ENCODE measurements around the gene PLCB1.

PLCB1 gene

DNA sequence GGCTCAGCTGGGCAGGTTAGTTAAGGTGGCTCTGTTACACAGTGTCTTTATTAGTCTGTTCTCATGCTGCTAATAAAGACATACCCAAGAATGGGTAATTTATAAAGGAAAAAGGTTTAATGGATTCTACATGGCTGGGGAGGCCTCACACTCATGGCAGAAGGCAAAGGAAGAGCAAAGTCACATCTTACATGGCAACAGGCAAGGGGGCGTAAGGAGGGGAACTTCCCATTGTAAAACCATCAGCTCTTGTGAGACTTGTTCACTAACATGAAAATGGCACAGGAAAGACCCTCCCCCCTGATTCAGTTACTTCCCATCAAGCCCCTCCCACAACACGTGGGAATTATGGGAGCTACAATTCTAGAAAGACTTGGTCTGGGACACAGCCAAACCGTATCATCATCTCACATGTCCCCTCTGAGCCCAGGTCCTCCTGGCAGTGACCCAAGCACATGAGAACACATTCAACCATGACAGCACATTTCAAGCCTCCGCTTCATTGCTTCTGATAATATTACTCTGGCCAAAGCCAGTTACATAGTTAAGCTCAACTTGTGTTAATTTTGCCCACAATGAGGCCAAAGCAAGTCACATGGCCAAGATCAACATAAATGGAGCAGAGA lies 383.9 kb downstream of the PLCB1 start:
- Histone ChIP-seq H2BK120ac (ENCODE audit: low read depth, low read length) (no peak overlapping the region), H2AFZ (ENCODE audit: low read length) (no peak overlapping the region), H3K4me3 (ENCODE audit: low read length in 2 of 2) (no peak overlapping the region), H3K36me3 (replicated peaks in 1 of 2; ENCODE audit: control insufficient read depth in 2 of 2, insufficient read depth in 2 of 2, low read length in 2 of 2) (no peaks in the 10 kb centered on the region), H3K14ac (ENCODE audit: low read length) (no peak overlapping the region), H3K4ac (ENCODE audit: low read length) (no peak overlapping the region), H3K4me1 (ENCODE audit: control insufficient read depth in 2 of 2, insufficient read depth in 1 of 2, low read depth in 1 of 2, low read length in 2 of 2) (peaks cover 4 to 8% of the 10 kb centered on the region in 2 donors), H3K4me2 (ENCODE audit: insufficient read depth, low read length, poor library complexity, severe bottlenecking) (no peak overlapping the region), H2AK5ac (ENCODE audit: low read depth, low read length) (no peak overlapping the region), H3K9me3 (replicated peaks in 1 of 2; ENCODE audit: control insufficient read depth in 2 of 2, insufficient read depth in 1 of 2, low read depth in 1 of 2, low read length in 2 of 2) (peaks cover 0 to 3% of the 10 kb centered on the region in 2 donors), H3K18ac (ENCODE audit: low read length) (no peak overlapping the region), H4K8ac (ENCODE audit: low read depth, low read length) (no peak overlapping the region), H3K79me1 (ENCODE audit: low read depth, low read length) (no peaks in the 10 kb centered on the region), H3K9ac (ENCODE audit: low read depth, low read length, poor library complexity) (no peak overlapping the region), H3K23ac (ENCODE audit: low read depth, low read length, poor library complexity) (no peak overlapping the region), H3K27me3 (ENCODE audit: control insufficient read depth in 3 of 3, insufficient read depth in 3 of 3, low read depth in 1 of 3, low read length in 3 of 3) (no peaks in the 10 kb centered on the region), H2BK12ac (ENCODE audit: low read length) (no peak overlapping the region), H2BK5ac (ENCODE audit: low read length) (no peak overlapping the region), H3K27ac (replicated peaks; ENCODE audit: low read length) (no peak overlapping the region), H4K91ac (ENCODE audit: low read depth, low read length, poor library complexity) (no peak overlapping the region), H2BK15ac (ENCODE audit: low read length) (no peak overlapping the region)
- no peak for DNase-seq (ENCODE audit: low spot score)
- WGBS, 2 donors (ENCODE audit: extremely low coverage in 2 of 2, insufficient read length in 2 of 2, insufficient replicate concordance in 1 of 2): no CpG with 5 or more reads among the region's 4 CpGs

GRCh38 chr20:8518878-8519277 lies 386.8 kb downstream of the PLCB1 start:
- no peak overlapping the region for H3K23ac ChIP-seq (ENCODE audit: low read depth, low read length, poor library complexity)
- H3K9ac ChIP-seq (ENCODE audit: low read depth, low read length, poor library complexity): no peak overlapping the region
- H4K8ac ChIP-seq (ENCODE audit: low read depth, low read length): no peak overlapping the region
- no peak overlapping the region for H2BK5ac ChIP-seq (ENCODE audit: low read length)
- H4K91ac ChIP-seq (ENCODE audit: low read depth, low read length, poor library complexity): no peak overlapping the region
- no peak overlapping the region for H2BK12ac ChIP-seq (ENCODE audit: low read length)
- no peak overlapping the region for H2AK5ac ChIP-seq (ENCODE audit: low read depth, low read length)
- peaks cover 0 to 3% of the 10 kb centered on the region in 2 donors for H3K9me3 ChIP-seq (replicated peaks in 1 of 2; ENCODE audit: control insufficient read depth in 2 of 2, insufficient read depth in 1 of 2, low read depth in 1 of 2, low read length in 2 of 2)
- no peak overlapping the region for H3K27ac ChIP-seq (replicated peaks; ENCODE audit: low read length)
- peaks cover 4 to 8% of the 10 kb centered on the region in 2 donors for H3K4me1 ChIP-seq (ENCODE audit: control insufficient read depth in 2 of 2, insufficient read depth in 1 of 2, low read depth in 1 of 2, low read length in 2 of 2)
- WGBS, 2 donors (ENCODE audit: extremely low coverage in 2 of 2, insufficient read length in 2 of 2, insufficient replicate concordance in 1 of 2): no CpG with 5 or more reads among the region's 4 CpGs
- no peak overlapping the region for H2BK120ac ChIP-seq (ENCODE audit: low read depth, low read length)
- no peak overlapping the region for H3K18ac ChIP-seq (ENCODE audit: low read length)
- H3K4me2 ChIP-seq (ENCODE audit: insufficient read depth, low read length, poor library complexity, severe bottlenecking): no peak overlapping the region
- no peaks in the 10 kb centered on the region for H3K79me1 ChIP-seq (ENCODE audit: low read depth, low read length)
- peak overlapping the region; percentile 67 for H2AFZ ChIP-seq (ENCODE audit: low read length)
- no peaks in the 10 kb centered on the region for H3K36me3 ChIP-seq (replicated peaks in 1 of 2; ENCODE audit: control insufficient read depth in 2 of 2, insufficient read depth in 2 of 2, low read length in 2 of 2)
- no peak overlapping the region for H3K14ac ChIP-seq (ENCODE audit: low read length)
- DNase-seq (ENCODE audit: low spot score): no peak
- H2BK15ac ChIP-seq (ENCODE audit: low read length): no peak overlapping the region
- H3K4ac ChIP-seq (ENCODE audit: low read length): no peak overlapping the region
- H3K4me3 ChIP-seq (ENCODE audit: low read length in 2 of 2): peak overlapping the region in 1 of 2 donors; percentile 39
- no peaks in the 10 kb centered on the region for H3K27me3 ChIP-seq (ENCODE audit: control insufficient read depth in 3 of 3, insufficient read depth in 3 of 3, low read depth in 1 of 3, low read length in 3 of 3)

DNA sequence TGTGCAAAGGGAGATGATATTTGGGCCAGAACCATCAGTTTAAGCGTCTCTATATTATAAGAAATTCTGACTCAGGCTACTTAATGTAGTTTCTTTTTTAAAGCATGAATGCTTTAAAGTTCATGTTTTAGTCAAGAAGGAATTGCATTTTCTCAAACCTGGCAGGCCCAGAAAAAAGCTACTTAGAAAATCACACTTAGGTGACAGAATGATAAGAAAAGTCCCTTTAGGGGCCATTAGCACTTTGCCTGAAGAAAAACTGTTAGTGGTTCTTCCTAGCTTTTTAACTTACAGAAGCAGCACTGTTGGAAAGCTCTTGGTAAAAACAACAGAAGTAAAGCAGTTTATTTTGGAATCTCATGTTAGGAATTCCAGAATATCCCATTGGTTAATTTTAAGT lies 387.8 kb downstream of the PLCB1 start:
- Histone ChIP-seq H3K27me3 (ENCODE audit: control insufficient read depth in 3 of 3, insufficient read depth in 3 of 3, low read depth in 1 of 3, low read length in 3 of 3) (no peaks in the 10 kb centered on the region), H3K9ac (ENCODE audit: low read depth, low read length, poor library complexity) (no peak overlapping the region), H3K18ac (ENCODE audit: low read length) (no peak overlapping the region), H2BK5ac (ENCODE audit: low read length) (no peak overlapping the region), H2BK120ac (ENCODE audit: low read depth, low read length) (no peak overlapping the region), H3K9me3 (replicated peaks in 1 of 2; ENCODE audit: control insufficient read depth in 2 of 2, insufficient read depth in 1 of 2, low read depth in 1 of 2, low read length in 2 of 2) (peaks cover 0 to 3% of the 10 kb centered on the region in 2 donors), H3K14ac (ENCODE audit: low read length) (no peak overlapping the region), H4K8ac (ENCODE audit: low read depth, low read length) (no peak overlapping the region), H3K79me1 (ENCODE audit: low read depth, low read length) (no peaks in the 10 kb centered on the region), H4K91ac (ENCODE audit: low read depth, low read length, poor library complexity) (no peak overlapping the region), H3K27ac (replicated peaks; ENCODE audit: low read length) (no peak overlapping the region), H3K4ac (ENCODE audit: low read length) (no peak overlapping the region), H3K4me3 (ENCODE audit: low read length in 2 of 2) (no peak overlapping the region), H3K36me3 (replicated peaks in 1 of 2; ENCODE audit: control insufficient read depth in 2 of 2, insufficient read depth in 2 of 2, low read length in 2 of 2) (no peaks in the 10 kb centered on the region), H3K4me2 (ENCODE audit: insufficient read depth, low read length, poor library complexity, severe bottlenecking) (no peak overlapping the region), H3K23ac (ENCODE audit: low read depth, low read length, poor library complexity) (no peak overlapping the region), H2AK5ac (ENCODE audit: low read depth, low read length) (no peak overlapping the region), H3K4me1 (ENCODE audit: control insufficient read depth in 2 of 2, insufficient read depth in 1 of 2, low read depth in 1 of 2, low read length in 2 of 2) (peaks cover 4 to 14% of the 10 kb centered on the region in 2 donors), H2BK12ac (ENCODE audit: low read length) (no peak overlapping the region), H2BK15ac (ENCODE audit: low read length) (no peak overlapping the region), H2AFZ (ENCODE audit: low read length) (no peak overlapping the region)
- WGBS, 2 donors (ENCODE audit: extremely low coverage in 2 of 2, insufficient read length in 2 of 2, insufficient replicate concordance in 1 of 2): no CpG with 5 or more reads among the region's 1 CpG
- no peak for DNase-seq (ENCODE audit: low spot score)

DNA sequence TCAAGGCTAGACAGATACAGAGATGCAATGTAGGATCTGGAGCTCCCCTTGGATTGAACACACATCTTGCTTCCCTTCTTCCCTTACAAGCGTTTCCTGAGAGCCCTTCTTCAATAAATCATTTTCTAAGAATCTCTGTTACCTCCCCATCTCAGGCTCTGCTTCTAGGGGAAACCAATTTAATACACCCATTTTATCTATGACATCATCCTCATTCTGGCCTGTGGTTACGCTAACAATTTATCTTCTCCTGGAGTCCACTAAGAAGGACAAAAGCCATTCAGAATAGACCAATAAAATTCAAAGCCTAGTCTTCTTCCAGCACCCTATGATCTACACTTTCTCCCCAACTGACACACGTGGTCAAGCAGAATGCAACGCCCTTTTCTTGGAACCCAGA lies 390.1 kb downstream of the PLCB1 start:
- Histone ChIP-seq H2BK12ac (ENCODE audit: low read length) (no peak overlapping the region), H3K4me1 (ENCODE audit: control insufficient read depth in 2 of 2, insufficient read depth in 1 of 2, low read depth in 1 of 2, low read length in 2 of 2) (peaks cover 4 to 14% of the 10 kb centered on the region in 2 donors), H2BK5ac (ENCODE audit: low read length) (no peak overlapping the region), H3K4me2 (ENCODE audit: insufficient read depth, low read length, poor library complexity, severe bottlenecking) (no peak overlapping the region), H3K4me3 (ENCODE audit: low read length in 2 of 2) (no peak overlapping the region), H2AFZ (ENCODE audit: low read length) (no peak overlapping the region), H3K18ac (ENCODE audit: low read length) (no peak overlapping the region), H3K27ac (replicated peaks; ENCODE audit: low read length) (no peak overlapping the region), H4K8ac (ENCODE audit: low read depth, low read length) (no peak overlapping the region), H3K9ac (ENCODE audit: low read depth, low read length, poor library complexity) (no peak overlapping the region), H3K27me3 (ENCODE audit: control insufficient read depth in 3 of 3, insufficient read depth in 3 of 3, low read depth in 1 of 3, low read length in 3 of 3) (no peaks in the 10 kb centered on the region), H2BK120ac (ENCODE audit: low read depth, low read length) (no peak overlapping the region), H3K14ac (ENCODE audit: low read length) (no peak overlapping the region), H3K36me3 (replicated peaks in 1 of 2; ENCODE audit: control insufficient read depth in 2 of 2, insufficient read depth in 2 of 2, low read length in 2 of 2) (no peaks in the 10 kb centered on the region), H3K23ac (ENCODE audit: low read depth, low read length, poor library complexity) (no peak overlapping the region), H3K4ac (ENCODE audit: low read length) (no peak overlapping the region), H3K9me3 (replicated peaks in 1 of 2; ENCODE audit: control insufficient read depth in 2 of 2, insufficient read depth in 1 of 2, low read depth in 1 of 2, low read length in 2 of 2) (no peaks in the 10 kb centered on the region), H2BK15ac (ENCODE audit: low read length) (no peak overlapping the region), H4K91ac (ENCODE audit: low read depth, low read length, poor library complexity) (no peak overlapping the region), H3K79me1 (ENCODE audit: low read depth, low read length) (no peaks in the 10 kb centered on the region), H2AK5ac (ENCODE audit: low read depth, low read length) (no peak overlapping the region)
- WGBS, 2 donors (ENCODE audit: extremely low coverage in 2 of 2, insufficient read length in 2 of 2, insufficient replicate concordance in 1 of 2): no CpG with 5 or more reads among the region's 4 CpGs
- DNase-seq (ENCODE audit: low spot score): no peak

Data from neuronal stem cell (in vitro differentiated cells).